Nephron progenitor cell (in vitro differentiated cells): Measurements from ENCODE around the gene SAYSD1.

Experiments used
- DNase-seq: peaks from one replicate; pipeline ENCODE4 v3.0.0; 2021
- H3K27ac Mint-ChIP-seq: 2 replicates; pipeline ENCODE4 v1.8.0; 2021; ENCODE audit warnings: mild to moderate bottlenecking, moderate library complexity, mixed read lengths
- H3K27me3 Mint-ChIP-seq: 2 replicates; pipeline ENCODE4 v1.8.0; 2021; ENCODE audit warnings: mild to moderate bottlenecking, low read depth, mixed read lengths; ENCODE audit not compliant: poor library complexity
- H3K36me3 Mint-ChIP-seq: 2 replicates; pipeline ENCODE4 v1.8.0; 2021; ENCODE audit warnings: low read depth, mixed read lengths
- H3K4me1 Mint-ChIP-seq: 2 replicates; pipeline ENCODE4 v1.8.0; 2021; ENCODE audit warnings: mixed read lengths
- H3K4me3 Mint-ChIP-seq: 2 replicates; pipeline ENCODE4 v1.8.0; 2021; ENCODE audit warnings: mild to moderate bottlenecking, moderate library complexity, mixed read lengths
- H3K9me3 Mint-ChIP-seq: 2 replicates; pipeline ENCODE4 v1.8.0; 2021; ENCODE audit warnings: mild to moderate bottlenecking, moderate library complexity, mixed read lengths
- CTCF ChIP-seq: fragments of 200-600 bp; sonication (generic); IDR thresholded peaks from 2 replicates; pipeline ENCODE4 v1.5.0; 2021; ENCODE audit warnings: antibody characterized with exemption

SAYSD1 gene

DNA sequence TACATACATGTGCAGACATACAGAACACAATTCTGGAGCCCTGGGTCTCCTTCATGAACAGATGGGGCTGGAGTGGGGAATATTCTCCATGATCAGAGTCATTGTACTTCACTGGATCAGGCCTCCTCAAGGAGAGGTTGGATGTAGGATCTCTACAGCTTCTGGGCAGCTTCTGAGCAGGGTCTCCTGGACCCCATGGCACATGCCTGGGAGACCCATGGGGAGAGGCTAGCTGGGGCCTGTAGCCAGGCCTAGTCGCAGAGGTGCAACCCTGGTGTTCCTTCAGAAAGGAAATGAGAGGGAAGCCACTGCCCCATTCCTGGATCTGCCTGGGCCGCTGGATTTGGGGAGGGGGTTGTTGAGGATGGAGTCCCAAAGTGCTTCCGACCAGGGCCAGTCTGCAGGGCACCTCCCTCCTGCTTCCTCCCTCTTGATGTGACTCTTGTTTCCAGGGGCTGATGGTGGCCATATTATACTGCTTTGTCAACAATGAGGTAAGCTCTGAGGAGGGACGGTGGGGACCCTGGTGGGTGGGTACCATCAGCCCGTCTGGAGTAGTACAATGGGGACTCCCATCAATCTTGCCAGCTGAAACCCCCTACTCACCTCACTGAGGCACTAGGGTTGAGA is 34.6 kb downstream of the SAYSD1 start:
- no peak for DNase-seq
- Mint-ChIP-seq H3K36me3 (no peaks in the 10 kb centered on the region), H3K27ac (no peak overlapping the region), H3K4me3 (no peak overlapping the region), H3K27me3 (peaks cover 24% of the 10 kb centered on the region), H3K4me1 (peaks cover 2% of the 10 kb centered on the region), H3K9me3 (no peaks in the 10 kb centered on the region)
- no peak for TF ChIP-seq CTCF

- no peak overlapping the region for H3K4me3 Mint-ChIP-seq
- H3K36me3 Mint-ChIP-seq = no peaks in the 10 kb centered on the region
- DNase-seq = no peak
- H3K4me1 Mint-ChIP-seq = peaks cover 5% of the 10 kb centered on the region
- H3K27me3 Mint-ChIP-seq = peaks cover 28% of the 10 kb centered on the region
- no peak for TF ChIP-seq CTCF
- no peaks in the 10 kb centered on the region for H3K9me3 Mint-ChIP-seq
- H3K27ac Mint-ChIP-seq = no peak overlapping the region
Measured at GRCh38 chr6:39079197-39080125, 35.5 kb downstream of the SAYSD1 start.

DNA sequence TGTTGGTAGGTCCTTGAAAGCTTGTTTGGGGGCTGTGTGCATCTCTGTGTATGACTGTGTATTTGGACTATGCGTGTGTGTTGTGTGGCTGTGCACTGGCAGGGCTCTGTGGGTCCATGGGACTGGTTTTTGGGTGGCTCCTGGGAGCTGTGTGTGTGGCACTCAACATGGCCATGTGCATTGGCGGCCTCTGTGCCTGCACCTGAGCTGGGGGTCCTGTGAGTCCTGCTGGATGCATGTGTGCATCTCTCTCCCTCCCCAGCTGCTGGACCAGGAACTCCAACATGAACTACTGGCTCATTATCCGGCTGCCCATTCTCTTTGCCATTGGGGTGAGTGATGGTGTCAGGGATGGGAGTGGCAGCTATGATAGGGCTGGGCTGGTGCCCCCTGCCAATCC is 36.3 kb downstream of the SAYSD1 start:
- no peak for TF ChIP-seq CTCF
- Mint-ChIP-seq H3K4me3 (no peak overlapping the region), H3K27ac (no peak overlapping the region), H3K4me1 (peaks cover 5% of the 10 kb centered on the region), H3K9me3 (no peaks in the 10 kb centered on the region), H3K36me3 (no peaks in the 10 kb centered on the region), H3K27me3 (peaks cover 24% of the 10 kb centered on the region)
- no peak for DNase-seq

- no peaks in the 10 kb centered on the region for H3K36me3 Mint-ChIP-seq
- no peak for DNase-seq
- no peak overlapping the region for H3K4me3 Mint-ChIP-seq
- H3K27ac Mint-ChIP-seq = no peak overlapping the region
- H3K9me3 Mint-ChIP-seq = no peaks in the 10 kb centered on the region
- no peak for TF ChIP-seq CTCF
- peaks cover 5% of the 10 kb centered on the region for H3K4me1 Mint-ChIP-seq
- H3K27me3 Mint-ChIP-seq = peaks cover 24% of the 10 kb centered on the region
Measured at GRCh38 chr6:39077882-39078594, 36.9 kb downstream of the SAYSD1 start.

GRCh38 chr6:39076623-39077535 is 38.1 kb downstream of the SAYSD1 start:
- DNase-seq = no peak
- TF ChIP-seq CTCF = no peak
- no peak overlapping the region for H3K4me3 Mint-ChIP-seq
- H3K27me3 Mint-ChIP-seq = peaks cover 24% of the 10 kb centered on the region
- H3K9me3 Mint-ChIP-seq = no peaks in the 10 kb centered on the region
- H3K27ac Mint-ChIP-seq = no peak overlapping the region
- no peaks in the 10 kb centered on the region for H3K36me3 Mint-ChIP-seq
- peaks cover 5% of the 10 kb centered on the region for H3K4me1 Mint-ChIP-seq
